H9 (cell line): ENCODE measurements around the gene BRAF. TPM values are rescaled to one million over a fixed set of nuclear protein-coding genes. Genes with fewer than 3 reads are reported as not detected.

Experiments
- DNase-seq: peaks from one replicate; pipeline ENCODE4 v3.0.0-alpha.2; 2017
- H2AFZ ChIP-seq: one replicate; pipeline ENCODE4 v1.6.1; 2013; ENCODE audit warnings: mild to moderate bottlenecking, low read length, control low read depth, moderate library complexity
- H2AK5ac ChIP-seq: 2 replicates; pipeline ENCODE4 v1.6.1; 2013; ENCODE audit warnings: low read length, control low read depth, mixed read lengths; ENCODE audit not compliant: insufficient read length
- H2BK120ac ChIP-seq: one replicate; pipeline ENCODE4 v1.6.1; 2013; ENCODE audit warnings: low read depth, mild to moderate bottlenecking, low read length, control low read depth, inconsistent platforms; ENCODE audit not compliant: poor library complexity, severe bottlenecking
- H2BK12ac ChIP-seq: 2 replicates; pipeline ENCODE4 v1.6.1; 2013; ENCODE audit warnings: low read length, control low read depth, mixed read lengths, low read depth; ENCODE audit not compliant: insufficient read length
- H2BK15ac ChIP-seq: 2 replicates; pipeline ENCODE4 v1.6.1; 2013; ENCODE audit warnings: low read depth, low read length, control low read depth
- H2BK20ac ChIP-seq: one replicate; pipeline ENCODE4 v1.6.1; 2013; ENCODE audit warnings: low read depth, mild to moderate bottlenecking, low read length, control low read depth, inconsistent platforms; ENCODE audit not compliant: poor library complexity, severe bottlenecking
- H2BK5ac ChIP-seq: 2 replicates; pipeline ENCODE4 v1.6.1; 2013; ENCODE audit warnings: low read length, control low read depth, mixed read lengths; ENCODE audit not compliant: insufficient read length
- H3K14ac ChIP-seq: 2 replicates; pipeline ENCODE4 v1.6.1; 2013; ENCODE audit warnings: low read length, control low read depth; ENCODE audit not compliant: insufficient read depth
- H3K18ac ChIP-seq: 2 replicates; pipeline ENCODE4 v1.6.1; 2013; ENCODE audit warnings: low read depth, mild to moderate bottlenecking, mixed read lengths, low read length, control low read depth; ENCODE audit not compliant: insufficient read length
- H3K23ac ChIP-seq: 2 replicates; pipeline ENCODE4 v1.6.1; 2013; ENCODE audit warnings: low read length, control low read depth, mixed read lengths, low read depth; ENCODE audit not compliant: insufficient read length
- H3K23me2 ChIP-seq: 2 replicates; pipeline ENCODE4 v1.6.1; 2013; ENCODE audit warnings: low read depth, mild to moderate bottlenecking, mixed read lengths, low read length, control low read depth; ENCODE audit not compliant: insufficient read length, poor library complexity, severe bottlenecking
- H3K27ac ChIP-seq: 2 replicates; pipeline ENCODE4 v1.5.1; 2013; ENCODE audit warnings: low read length, control low read depth, mixed read lengths, low read depth; ENCODE audit not compliant: insufficient read length
- H3K27me3 ChIP-seq: 2 replicates; pipeline ENCODE4 v1.6.1; 2013; ENCODE audit warnings: low read length, control low read depth, inconsistent platforms; ENCODE audit not compliant: insufficient read depth
- H3K4ac ChIP-seq: 2 replicates; pipeline ENCODE4 v1.6.1; 2013; ENCODE audit warnings: low read depth, mild to moderate bottlenecking, control low read depth, inconsistent platforms, low read length, moderate library complexity
- H3K4me1 ChIP-seq: 2 replicates; pipeline ENCODE4 v1.6.1; 2013; ENCODE audit warnings: low read length, control low read depth, inconsistent platforms; ENCODE audit not compliant: insufficient read depth
- H3K4me2 ChIP-seq: 2 replicates; pipeline ENCODE4 v1.6.1; 2013; ENCODE audit warnings: low read length, control low read depth, mixed read lengths; ENCODE audit not compliant: insufficient read length, insufficient read depth
- H3K56ac ChIP-seq: 2 replicates; pipeline ENCODE4 v1.6.1; 2013; ENCODE audit warnings: low read depth, mild to moderate bottlenecking, mixed read lengths, low read length, control low read depth; ENCODE audit not compliant: insufficient read length
- H3K79me1 ChIP-seq: 2 replicates; pipeline ENCODE4 v1.6.1; 2013; ENCODE audit warnings: low read depth, mild to moderate bottlenecking, moderate library complexity, low read length, control low read depth, inconsistent platforms; ENCODE audit not compliant: insufficient read depth, poor library complexity, severe bottlenecking
- H3K79me2 ChIP-seq: 2 replicates; pipeline ENCODE4 v1.6.1; 2013; ENCODE audit warnings: low read length, control low read depth, inconsistent platforms; ENCODE audit not compliant: insufficient read depth
- H3K9ac ChIP-seq: 2 replicates; pipeline ENCODE4 v1.6.1; 2013; ENCODE audit warnings: low read length, control low read depth, mixed read lengths; ENCODE audit not compliant: insufficient read length; ENCODE audit errors: extremely low read depth
- H3K9me3 ChIP-seq: one replicate; pipeline ENCODE4 v1.6.1; 2013; ENCODE audit warnings: low read depth, low read length, inconsistent platforms; ENCODE audit not compliant: control insufficient read depth
- H3T11ph ChIP-seq: one replicate; pipeline ENCODE4 v1.6.1; 2013; ENCODE audit warnings: mild to moderate bottlenecking, low read length, control low read depth, inconsistent platforms
- H4K20me1 ChIP-seq: one replicate; pipeline ENCODE4 v1.6.1; 2013; ENCODE audit not compliant: control insufficient read depth, insufficient read length, insufficient read depth
- H4K5ac ChIP-seq: 2 replicates; pipeline ENCODE4 v1.6.1; 2013; ENCODE audit warnings: low read depth, mild to moderate bottlenecking, mixed read lengths, low read length, control low read depth; ENCODE audit not compliant: insufficient read length
- H4K8ac ChIP-seq: replicated peaks from 2 replicates; pipeline ENCODE4 v1.6.1; 2013; ENCODE audit warnings: low read length, control low read depth, mixed read lengths, low read depth; ENCODE audit not compliant: insufficient read length
- H4K91ac ChIP-seq: 2 replicates; pipeline ENCODE4 v1.6.1; 2013; ENCODE audit warnings: low read depth, mild to moderate bottlenecking, moderate library complexity, mixed read lengths, low read length, control low read depth; ENCODE audit not compliant: insufficient read length
- H3K27ac Mint-ChIP-seq, 3 experiments: 2 replicates in 2 of 3; 3 replicates in 1 of 3; pipeline ENCODE4 v1.8.0; 2020 to 2021; ENCODE audit warnings: mixed read lengths in 3 of 3, mild to moderate bottlenecking in 1 of 3, moderate library complexity in 1 of 3
- H3K27me3 Mint-ChIP-seq: 2 replicates; pipeline ENCODE4 v1.8.0; 2021; ENCODE audit warnings: low read depth, mild to moderate bottlenecking, moderate library complexity, mixed read lengths
- H3K36me3 Mint-ChIP-seq, 3 experiments: 2 replicates in 2 of 3; 3 replicates in 1 of 3; pipeline ENCODE4 v1.8.0; 2020 to 2021; ENCODE audit warnings: low read depth in 3 of 3, mixed read lengths in 3 of 3; ENCODE audit not compliant: insufficient read depth in 1 of 3
- H3K4me1 Mint-ChIP-seq, 2 experiments: 2 replicates each; pipeline ENCODE4 v1.8.0; 2020; ENCODE audit warnings: mixed read lengths in 2 of 2
- H3K4me3 Mint-ChIP-seq, 2 experiments: 2 replicates in 1 of 2; 3 replicates in 1 of 2; pipeline ENCODE4 v1.8.0; 2020 to 2021; ENCODE audit warnings: mild to moderate bottlenecking in 2 of 2, mixed read lengths in 2 of 2, moderate library complexity in 1 of 2
- H3K9me3 Mint-ChIP-seq, 2 experiments: 2 replicates in 1 of 2; 3 replicates in 1 of 2; pipeline ENCODE4 v1.8.0; 2020; ENCODE audit warnings: mild to moderate bottlenecking in 2 of 2, mixed read lengths in 2 of 2, moderate library complexity in 1 of 2
- CTCF ChIP-seq: fragments of 200-600 bp; sonication (generic); conservative IDR thresholded peaks from 3 replicates; pipeline ENCODE4 v1.8.0; 2021; ENCODE audit warnings: antibody characterized with exemption, mild to moderate bottlenecking
- WGBS: extraction: QIAGEN DNeasy Blood & Tissue Kit; methylation state at CpG from one replicate; pipeline ENCODE4 v1.1.7; 2013; ENCODE audit warnings: missing lambda C conversion rate, low lambda C conversion rate, mixed read lengths; ENCODE audit not compliant: insufficient read length; ENCODE audit errors: extremely low coverage; 5-methylcytosine and 5-hydroxymethylcytosine counted together
- total RNA-seq: library from RNA; stranded (reverse); gene quantifications from 2 replicates; pipeline ENCODE4 v1.2.1, GENCODE V29; 2021

BRAF gene
- total RNA-seq, 1 experiment from 2014 or later = 32.9 TPM

GRCh38 chr7:140722254-140722653 lies 202.5 kb downstream of the BRAF start:
- H3K14ac ChIP-seq = no peak overlapping the region
- H3K4me2 ChIP-seq = no peak overlapping the region
- Mint-ChIP-seq H3K27me3 (no peaks in the 10 kb centered on the region), H3K4me3 (no peak overlapping the region), H3K4me1 (no peaks in the 10 kb centered on the region), H3K36me3 (peaks cover 0 to 8% (median 6%) of the 10 kb centered on the region in 3 experiments; a peak in 3 of 7 replicates), H3K27ac (no peak overlapping the region), H3K9me3 (no peaks in the 10 kb centered on the region)
- H3K4me1 ChIP-seq = no peaks in the 10 kb centered on the region
- H3K9me3 ChIP-seq = no peaks in the 10 kb centered on the region
- no CpG with 5 or more reads among the region's 1 CpG for WGBS
- H3K9ac ChIP-seq = no peak overlapping the region
- no peaks in the 10 kb centered on the region for H3K79me1 ChIP-seq
- H2BK120ac ChIP-seq = no peak overlapping the region
- H3T11ph ChIP-seq = no peak overlapping the region
- H4K8ac ChIP-seq = no peak overlapping the region
- H2BK20ac ChIP-seq = no peak overlapping the region
- H2BK5ac ChIP-seq = no peak overlapping the region
- no peaks in the 10 kb centered on the region for H3K27me3 ChIP-seq
- no peak overlapping the region for H2AK5ac ChIP-seq
- no peak overlapping the region for H4K5ac ChIP-seq
- no peaks in the 10 kb centered on the region for H3K23me2 ChIP-seq
- no peak overlapping the region for H4K91ac ChIP-seq
- no peak overlapping the region for H3K18ac ChIP-seq
- TF ChIP-seq CTCF = no peak
- H3K27ac ChIP-seq = no peak overlapping the region
- no peak overlapping the region for H2BK15ac ChIP-seq
- DNase-seq = no peak
- H2AFZ ChIP-seq = no peak overlapping the region
- H2BK12ac ChIP-seq = no peak overlapping the region
- H3K23ac ChIP-seq = no peak overlapping the region
- no peaks in the 10 kb centered on the region for H3K79me2 ChIP-seq
- H3K56ac ChIP-seq = no peak overlapping the region
- H4K20me1 ChIP-seq = no peaks in the 10 kb centered on the region
- H3K4ac ChIP-seq = no peak overlapping the region
